Activated naive CD8-positive, alpha-beta T cell treated with anti-CD3 and anti-CD28 coated beads, Interleukin-2, amount 10 ng/mL, durations not matched to agents 7 days and 5 days (primary cell): Measurements from ENCODE around the gene USP6NL. TPM values are rescaled to one million over a fixed set of nuclear protein-coding genes. Genes with fewer than 3 reads are reported as not detected.

Experiments used
- ATAC-seq: fragments of 150-1000 bp; cut with Tn5 transposase; one replicate; pipeline ENCODE4 v1.10.0; 2021; ENCODE audit warnings: low read depth, moderate library complexity
- POLR2A ChIA-PET: fragments of 350-600 bp; sonication (Branson Sonifier 250); formaldehyde crosslinking; loops from one replicate; lab custom pipeline; 2021; ENCODE audit warnings: antibody characterized with exemption; lab: Charles Lee
- DNase-seq: peaks from one replicate; pipeline ENCODE4 v3.0.0; 2021
- H3K27ac Mint-ChIP-seq: one replicate; pipeline ENCODE4 v1.8.0; 2022; ENCODE audit warnings: mild to moderate bottlenecking, mixed read lengths
- H3K27me3 Mint-ChIP-seq: one replicate; pipeline ENCODE4 v1.8.0; 2022; ENCODE audit warnings: mild to moderate bottlenecking, moderate library complexity, mixed read lengths
- H3K36me3 Mint-ChIP-seq: one replicate; pipeline ENCODE4 v1.8.0; 2021; ENCODE audit warnings: mild to moderate bottlenecking, mixed read lengths
- H3K4me1 Mint-ChIP-seq: one replicate; pipeline ENCODE4 v1.8.0; 2021; ENCODE audit warnings: mixed read lengths
- H3K4me3 Mint-ChIP-seq: one replicate; pipeline ENCODE4 v1.8.0; 2022; ENCODE audit warnings: mild to moderate bottlenecking, moderate library complexity, mixed read lengths
- H3K9me3 Mint-ChIP-seq: one replicate; pipeline ENCODE4 v1.8.0; 2021; ENCODE audit warnings: mixed read lengths
- total RNA-seq, 2 experiments: library from RNA; stranded (reverse); gene quantifications; one replicate each; pipeline ENCODE4 v1.2.3, GENCODE V29; 2021

The USP6NL gene
- total RNA-seq, result 1 to 10 TPM; 4.4 to 5.6 TPM

- Mint-ChIP-seq H3K4me3 (peak within 1 kb of the TSS; percentile 89), H3K36me3 (peaks cover 1% of the 10 kb centered on the region), H3K9me3 (peaks cover 7% of the 10 kb centered on the region), H3K4me1 (peaks cover 51% of the 10 kb centered on the region), H3K27ac (peak within 1 kb of the TSS; percentile 85), H3K27me3 (no peaks in the 10 kb centered on the region)
- POLR2A ChIA-PET, result interaction anchor here (0.8 to 1.9 kb wide), 4 partner anchors 18 to 432 kb away, joined by 3 to 9 read pairs (median 4); no protein-coding TSS in a partner anchor
- peak; percentile 78 for DNase-seq
- peak; percentile 50 for ATAC-seq
Measured at GRCh38 chr10:11611248-11612020, at the start of gene USP6NL. TSS of gene USP6NL (minus strand) at chr10:11611650. CDS start at chr10:11597634, 14,016 bp downstream.

GRCh38 chr10:11658801-11659368, 47.4 kb upstream of the USP6NL start:
- H3K9me3 Mint-ChIP-seq, result peaks cover 3% of the 10 kb centered on the region
- peaks cover 12% of the 10 kb centered on the region for H3K4me1 Mint-ChIP-seq
- H3K36me3 Mint-ChIP-seq, result no peaks in the 10 kb centered on the region
- DNase-seq (no peak), ATAC-seq (no peak)
- POLR2A ChIA-PET, result no interaction called here
- no peak overlapping the region for H3K27ac Mint-ChIP-seq
- peaks cover 2% of the 10 kb centered on the region for H3K27me3 Mint-ChIP-seq
- no peak overlapping the region for H3K4me3 Mint-ChIP-seq

- Mint-ChIP-seq H3K4me1 (no peaks in the 10 kb centered on the region), H3K36me3 (no peaks in the 10 kb centered on the region), H3K9me3 (no peaks in the 10 kb centered on the region), H3K27ac (no peak overlapping the region), H3K4me3 (no peak overlapping the region), H3K27me3 (peaks cover 9% of the 10 kb centered on the region)
- ATAC-seq (no peak), DNase-seq (no peak)
- POLR2A ChIA-PET, result no interaction called here
Measured at GRCh38 chr10:11655836-11656235, 44.4 kb upstream of the USP6NL start.

- POLR2A ChIA-PET, result interaction anchor here (1.1 kb wide), 1 partner anchor 14 kb away, joined by 3 read pairs; no protein-coding TSS in a partner anchor
- Mint-ChIP-seq H3K27me3 (peaks cover 9% of the 10 kb centered on the region), H3K9me3 (no peaks in the 10 kb centered on the region), H3K36me3 (no peaks in the 10 kb centered on the region), H3K4me1 (no peaks in the 10 kb centered on the region), H3K4me3 (no peak overlapping the region), H3K27ac (no peak overlapping the region)
- no peak for DNase-seq
- ATAC-seq, result no peak
Measured at GRCh38 chr10:11654659-11655058, 43.2 kb upstream of the USP6NL start.

- H3K27ac Mint-ChIP-seq, result no peak overlapping the region
- POLR2A ChIA-PET, result interaction anchor here (1.1 kb wide), 1 partner anchor 13 kb away, joined by 3 read pairs; no protein-coding TSS in a partner anchor
- H3K36me3 Mint-ChIP-seq, result no peaks in the 10 kb centered on the region
- peaks cover 9% of the 10 kb centered on the region for H3K27me3 Mint-ChIP-seq
- no peak for ATAC-seq
- H3K4me3 Mint-ChIP-seq, result no peak overlapping the region
- DNase-seq, result no peak
- H3K4me1 Mint-ChIP-seq, result no peaks in the 10 kb centered on the region
- no peaks in the 10 kb centered on the region for H3K9me3 Mint-ChIP-seq
Measured at GRCh38 chr10:11653758-11654471, 42.5 kb upstream of the USP6NL start.

GRCh38 chr10:11647676-11648075, 36.2 kb upstream of the USP6NL start:
- POLR2A ChIA-PET, result no interaction called here
- Mint-ChIP-seq H3K9me3 (no peaks in the 10 kb centered on the region), H3K27ac (no peak overlapping the region), H3K27me3 (peaks cover 6% of the 10 kb centered on the region), H3K36me3 (no peaks in the 10 kb centered on the region), H3K4me3 (no peak overlapping the region), H3K4me1 (no peaks in the 10 kb centered on the region)
- DNase-seq (no peak), ATAC-seq (no peak)

GRCh38 chr10:11646450-11646849, 35.0 kb upstream of the USP6NL start:
- POLR2A ChIA-PET, result no interaction called here
- no peak for ATAC-seq

GRCh38 chr10:11643039-11643438, 31.6 kb upstream of the USP6NL start:
- no peak for ATAC-seq

More at GRCh38 chr10:11646450-11646849, 35.0 kb upstream of the USP6NL start:
- H3K9me3 Mint-ChIP-seq, result no peaks in the 10 kb centered on the region
- H3K4me3 Mint-ChIP-seq, result no peak overlapping the region
- no peaks in the 10 kb centered on the region for H3K36me3 Mint-ChIP-seq
- no peaks in the 10 kb centered on the region for H3K4me1 Mint-ChIP-seq
- peaks cover 6% of the 10 kb centered on the region for H3K27me3 Mint-ChIP-seq
- H3K27ac Mint-ChIP-seq, result no peak overlapping the region
- DNase-seq, result no peak

GRCh38 chr10:11642566-11642965, 31.1 kb upstream of the USP6NL start:
- POLR2A ChIA-PET, result no interaction called here
- no peaks in the 10 kb centered on the region for H3K36me3 Mint-ChIP-seq
- H3K9me3 Mint-ChIP-seq, result peaks cover 4% of the 10 kb centered on the region

More at GRCh38 chr10:11643039-11643438, 31.6 kb upstream of the USP6NL start:
- Mint-ChIP-seq H3K4me1 (no peaks in the 10 kb centered on the region), H3K4me3 (no peak overlapping the region), H3K27ac (no peak overlapping the region), H3K27me3 (peaks cover 11% of the 10 kb centered on the region), H3K9me3 (peaks cover 4% of the 10 kb centered on the region), H3K36me3 (no peaks in the 10 kb centered on the region)
- POLR2A ChIA-PET, result no interaction called here
- DNase-seq, result no peak

GRCh38 chr10:11639849-11640764, 28.7 kb upstream of the USP6NL start:
- no peak for ATAC-seq
- Mint-ChIP-seq H3K4me1 (peaks cover 6% of the 10 kb centered on the region), H3K27me3 (peaks cover 22% of the 10 kb centered on the region), H3K36me3 (peaks cover 3% of the 10 kb centered on the region), H3K4me3 (no peak overlapping the region), H3K9me3 (peaks cover 6% of the 10 kb centered on the region), H3K27ac (no peak overlapping the region)
- POLR2A ChIA-PET, result interaction anchor here (1.5 kb wide), 1 partner anchor 15 kb away, joined by 3 read pairs; no protein-coding TSS in a partner anchor
- DNase-seq, result no peak

More at GRCh38 chr10:11642566-11642965, 31.1 kb upstream of the USP6NL start:
- no peak for ATAC-seq
- DNase-seq, result no peak
- peaks cover 16% of the 10 kb centered on the region for H3K27me3 Mint-ChIP-seq
- H3K27ac Mint-ChIP-seq, result no peak overlapping the region
- no peak overlapping the region for H3K4me3 Mint-ChIP-seq
- no peaks in the 10 kb centered on the region for H3K4me1 Mint-ChIP-seq

GRCh38 chr10:11639362-11639761, 27.9 kb upstream of the USP6NL start:
- DNase-seq (no peak), ATAC-seq (no peak)
- Mint-ChIP-seq H3K4me1 (peaks cover 6% of the 10 kb centered on the region), H3K4me3 (no peak overlapping the region), H3K27me3 (peaks cover 22% of the 10 kb centered on the region), H3K27ac (no peak overlapping the region), H3K9me3 (peaks cover 8% of the 10 kb centered on the region), H3K36me3 (peaks cover 3% of the 10 kb centered on the region)
- POLR2A ChIA-PET, result no interaction called here

GRCh38 chr10:11638055-11638698, 26.7 kb upstream of the USP6NL start:
- ATAC-seq (no peak), DNase-seq (no peak)
- H3K9me3 Mint-ChIP-seq, result peaks cover 8% of the 10 kb centered on the region
- no peak overlapping the region for H3K4me3 Mint-ChIP-seq
- POLR2A ChIA-PET, result no interaction called here
- peaks cover 7% of the 10 kb centered on the region for H3K4me1 Mint-ChIP-seq
- H3K27me3 Mint-ChIP-seq, result peaks cover 19% of the 10 kb centered on the region
- peaks cover 3% of the 10 kb centered on the region for H3K36me3 Mint-ChIP-seq
- H3K27ac Mint-ChIP-seq, result no peak overlapping the region
